ENCODE results near the gene KCTD4. TPM values are rescaled to one million over a fixed set of nuclear protein-coding genes. Genes with fewer than 3 reads are reported as not detected.

Gene KCTD4
- total and polyA plus RNA-seq, 10 of the 15 experiments (the other 5 are each of a cell fraction or from before 2014, with no cell fraction given): 0.09 TPM; not detected in 9

DNA sequence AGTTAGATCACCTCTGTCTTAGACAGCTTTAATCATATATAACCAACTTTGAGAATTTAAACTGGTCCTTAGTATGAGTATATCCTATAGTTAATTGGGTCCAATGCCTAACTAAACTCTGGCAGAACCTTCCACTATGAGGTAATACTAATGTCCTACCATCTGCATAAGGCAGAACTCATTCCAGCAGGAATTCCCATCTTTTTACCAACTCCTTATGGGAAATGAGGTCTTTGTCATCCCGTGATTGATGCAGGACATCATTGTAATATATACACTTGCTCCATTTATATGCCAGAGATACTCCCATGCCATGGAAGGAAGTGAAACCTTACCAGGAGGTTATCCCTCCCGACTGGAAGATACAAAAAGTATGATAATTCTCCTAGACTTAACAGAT is 2.8 kb downstream of the KCTD4 start:
- no peak for ATAC-seq
- 100% methylated on average over 2 of the region's 2 CpGs for WGBS (ENCODE audit: insufficient coverage, insufficient replicate concordance, low lambda C conversion rate, missing lambda C conversion rate)
- CTCF ChIA-PET: no interaction called here

More for the DNA sequence above, 2.8 kb downstream of the KCTD4 start:
- Histone ChIP-seq H2AFZ (ENCODE audit: control insufficient read depth, low read depth, low read length) (no peak overlapping the region), H3K4me2 (ENCODE audit: control insufficient read depth, insufficient read depth) (no peak overlapping the region), H3K9me3 (replicated peaks; ENCODE audit: control insufficient read depth, insufficient read depth, low read length) (no peaks in the 10 kb centered on the region), H3K79me2 (ENCODE audit: control insufficient read depth, insufficient read depth, low read length) (no peaks in the 10 kb centered on the region), H3K9ac (ENCODE audit: control insufficient read depth, insufficient read depth, low read length) (no peak overlapping the region), H4K20me1 (ENCODE audit: control insufficient read depth, insufficient read depth) (no peaks in the 10 kb centered on the region), H3K27me3 (replicated peaks in 1 of 2; ENCODE audit: control insufficient read depth in 2 of 2, insufficient read depth in 2 of 2, low read length in 1 of 2) (no peaks in the 10 kb centered on the region), H3K27ac (ENCODE audit: control insufficient read depth, insufficient read depth) (no peak overlapping the region), H3K4me1 (ENCODE audit: control insufficient read depth, insufficient read depth, low read length) (peaks cover 5% of the 10 kb centered on the region; the same call in 1 of the 2 replicates), H3K4me3 (no peak overlapping the region), H3K36me3 (ENCODE audit: control insufficient read depth in 2 of 2, insufficient read depth in 2 of 2, low read length in 1 of 2) (0 out of 4 replicates have a peak, but pooled peaks cover 0 to 3% of the 10 kb centered on the region in 2 experiments)
- in situ Hi-C loops (cut with MboI): no loop called here
- ChIA-PET SMC1A (ENCODE audit: uncharacterized antibody, unreplicated experiment) (interaction anchor here (0.5 to 1.1 kb wide), 4 partner anchors 16 to 602 kb away, joined by 3 read pairs; no protein-coding TSS in a partner anchor), POLR2A (no interaction called here), RAD21 (ENCODE audit: unreplicated experiment) (interaction anchor here (0.9 kb wide), 1 partner anchor 151 kb away, joined by 3 read pairs; no protein-coding TSS in a partner anchor)
- intact Hi-C loops (cut with micrococcal nuclease; ENCODE audit: unreplicated experiment): no loop called here
- no TSS peak for BruUV-seq (replicated peaks)
- no peak for DNase-seq (ENCODE audit: low read depth, low spot score)
- FAIRE-seq: no peak
- no peak for TF ChIP-seq SP1 (IDR thresholded peaks at IDR 0.05; ENCODE audit: low read depth, low read length)
- no peak for TF ChIP-seq NR2F1 (conservative IDR thresholded peaks at IDR 0.05)
- no peak for TF ChIP-seq HCFC1 (IDR thresholded peaks at IDR 0.05; ENCODE audit: low read length)
- TF ChIP-seq, protein P1, sequence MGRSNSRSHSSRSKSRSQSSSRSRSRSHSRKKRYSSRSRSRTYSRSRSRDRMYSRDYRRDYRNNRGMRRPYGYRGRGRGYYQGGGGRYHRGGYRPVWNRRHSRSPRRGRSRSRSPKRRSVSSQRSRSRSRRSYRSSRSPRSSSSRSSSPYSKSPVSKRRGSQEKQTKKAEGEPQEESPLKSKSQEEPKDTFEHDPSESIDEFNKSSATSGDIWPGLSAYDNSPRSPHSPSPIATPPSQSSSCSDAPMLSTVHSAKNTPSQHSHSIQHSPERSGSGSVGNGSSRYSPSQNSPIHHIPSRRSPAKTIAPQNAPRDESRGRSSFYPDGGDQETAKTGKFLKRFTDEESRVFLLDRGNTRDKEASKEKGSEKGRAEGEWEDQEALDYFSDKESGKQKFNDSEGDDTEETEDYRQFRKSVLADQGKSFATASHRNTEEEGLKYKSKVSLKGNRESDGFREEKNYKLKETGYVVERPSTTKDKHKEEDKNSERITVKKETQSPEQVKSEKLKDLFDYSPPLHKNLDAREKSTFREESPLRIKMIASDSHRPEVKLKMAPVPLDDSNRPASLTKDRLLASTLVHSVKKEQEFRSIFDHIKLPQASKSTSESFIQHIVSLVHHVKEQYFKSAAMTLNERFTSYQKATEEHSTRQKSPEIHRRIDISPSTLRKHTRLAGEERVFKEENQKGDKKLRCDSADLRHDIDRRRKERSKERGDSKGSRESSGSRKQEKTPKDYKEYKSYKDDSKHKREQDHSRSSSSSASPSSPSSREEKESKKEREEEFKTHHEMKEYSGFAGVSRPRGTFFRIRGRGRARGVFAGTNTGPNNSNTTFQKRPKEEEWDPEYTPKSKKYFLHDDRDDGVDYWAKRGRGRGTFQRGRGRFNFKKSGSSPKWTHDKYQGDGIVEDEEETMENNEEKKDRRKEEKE (IDR thresholded peaks at IDR 0.05): no peak
- no peak for TF ChIP-seq SMAD1 (IDR thresholded peaks at IDR 0.05; ENCODE audit: low read depth, partially characterized antibody)
- TF ChIP-seq STAT3 (IDR thresholded peaks at IDR 0.05; ENCODE audit: low read depth, low read length): no peak
- TF ChIP-seq MYB (IDR thresholded peaks at IDR 0.05; ENCODE audit: borderline replicate concordance, low read depth, low read length): no peak
- no peak for TF ChIP-seq SMAD5 (IDR thresholded peaks at IDR 0.05; ENCODE audit: low read depth)
- no peak for TF ChIP-seq NFYB (IDR thresholded peaks at IDR 0.05; ENCODE audit: insufficient read depth, low read depth, low read length)
- no peak for TF ChIP-seq HDAC2 (IDR thresholded peaks at IDR 0.05)
- no peak for TF ChIP-seq BCL11A (IDR thresholded peaks at IDR 0.05; ENCODE audit: low read depth, low read length)
- TF ChIP-seq GATAD2B (conservative IDR thresholded peaks at IDR 0.05; ENCODE audit: low read depth): no peak
- TF ChIP-seq ZBTB40 (IDR thresholded peaks at IDR 0.05; ENCODE audit: borderline replicate concordance): no peak
- TF ChIP-seq SREBF2 (IDR thresholded peaks at IDR 0.05; ENCODE audit: low read length): no peak
- no peak for TF ChIP-seq NFXL1 (IDR thresholded peaks at IDR 0.05; ENCODE audit: borderline replicate concordance)
- TF ChIP-seq LARP7 (IDR thresholded peaks at IDR 0.05): no peak

All from GM12878 (cell line).